Muscle layer of colon (tissue), 2 donors: Measurements from ENCODE around the gene TNIK.

Experiments
- H3K27ac ChIP-seq: one replicate; pipeline ENCODE4 v1.7.0; 2013; ENCODE audit warnings: low read depth, mild to moderate bottlenecking, low read length, moderate library complexity
- H3K27me3 ChIP-seq, 2 donors: one replicate each; pipeline ENCODE4 v1.7.0; 2013; ENCODE audit warnings: low read length in 2 of 2, mild to moderate bottlenecking in 2 of 2; ENCODE audit not compliant: insufficient read depth in 2 of 2, control insufficient read depth in 1 of 2
- H3K36me3 ChIP-seq: one replicate; pipeline ENCODE4 v1.7.0; 2013; ENCODE audit warnings: mild to moderate bottlenecking, low read length; ENCODE audit not compliant: insufficient read depth
- H3K4me1 ChIP-seq: one replicate; pipeline ENCODE4 v1.7.0; 2013; ENCODE audit warnings: mild to moderate bottlenecking, low read length; ENCODE audit not compliant: insufficient read depth
- H3K4me3 ChIP-seq, 2 donors: one replicate each; pipeline ENCODE4 v1.7.0; 2013; ENCODE audit warnings: low read length in 2 of 2, low read depth in 1 of 2, mild to moderate bottlenecking in 1 of 2, moderate library complexity in 1 of 2
- H3K9ac ChIP-seq: one replicate; pipeline ENCODE4 v1.7.0; 2013; ENCODE audit warnings: low read length
- H3K9me3 ChIP-seq: one replicate; pipeline ENCODE4 v1.7.0; 2013; ENCODE audit warnings: mild to moderate bottlenecking, low read length
- donor health status: abdominal sarcoma.
- donor health status: Adenocarcinoma of cecum.

TNIK gene

DNA sequence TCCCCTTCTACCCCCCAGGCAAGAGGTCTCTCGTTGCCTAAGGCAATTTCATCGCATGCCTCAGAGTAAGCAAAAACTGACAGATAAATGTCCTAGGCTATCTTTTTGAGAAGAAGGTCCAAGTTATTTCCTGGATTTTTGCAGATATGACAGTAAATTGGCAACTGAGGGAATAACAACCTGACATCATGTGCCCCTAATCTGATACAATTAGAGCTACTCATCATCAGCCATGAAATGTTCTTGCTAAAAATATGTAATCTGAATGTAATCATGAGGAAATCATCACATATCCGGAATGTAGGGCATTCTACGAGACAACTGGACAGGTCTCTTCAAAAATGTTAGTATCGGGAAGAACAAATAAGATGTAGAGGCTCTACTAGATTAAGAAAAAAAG, 44.1 kb downstream of the TNIK start:
- H3K36me3 ChIP-seq = no peaks in the 10 kb centered on the region
- no peak overlapping the region for H3K9ac ChIP-seq
- H3K4me3 ChIP-seq = no peak overlapping the region
- H3K4me1 ChIP-seq = peaks cover 15% of the 10 kb centered on the region
- H3K9me3 ChIP-seq = no peaks in the 10 kb centered on the region
- H3K27me3 ChIP-seq = no peaks in the 10 kb centered on the region
- H3K27ac ChIP-seq = no peak overlapping the region

DNA sequence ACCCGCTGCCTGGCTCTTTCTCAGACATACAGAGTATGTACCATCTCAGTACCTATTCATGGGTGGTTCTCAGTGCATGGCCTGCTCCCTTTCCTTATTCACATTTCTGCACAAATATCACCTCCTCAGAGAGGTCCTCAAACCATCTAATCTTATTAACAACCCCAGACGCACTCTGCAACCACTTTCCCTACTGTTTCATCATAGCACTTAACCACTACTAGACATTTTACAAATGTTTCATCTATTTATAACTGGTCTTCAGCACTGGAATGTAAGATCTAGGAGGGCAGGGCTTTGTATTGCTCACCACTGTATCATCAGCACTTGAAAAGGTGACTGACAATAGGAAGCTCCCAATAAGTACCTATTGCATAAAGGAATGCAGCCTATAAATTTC, 45.1 kb downstream of the TNIK start:
- no peak overlapping the region for H3K9ac ChIP-seq
- H3K9me3 ChIP-seq = no peaks in the 10 kb centered on the region
- no peak overlapping the region for H3K27ac ChIP-seq
- H3K27me3 ChIP-seq = no peaks in the 10 kb centered on the region
- no peak overlapping the region for H3K4me3 ChIP-seq
- peaks cover 15% of the 10 kb centered on the region for H3K4me1 ChIP-seq
- H3K36me3 ChIP-seq = no peaks in the 10 kb centered on the region

DNA sequence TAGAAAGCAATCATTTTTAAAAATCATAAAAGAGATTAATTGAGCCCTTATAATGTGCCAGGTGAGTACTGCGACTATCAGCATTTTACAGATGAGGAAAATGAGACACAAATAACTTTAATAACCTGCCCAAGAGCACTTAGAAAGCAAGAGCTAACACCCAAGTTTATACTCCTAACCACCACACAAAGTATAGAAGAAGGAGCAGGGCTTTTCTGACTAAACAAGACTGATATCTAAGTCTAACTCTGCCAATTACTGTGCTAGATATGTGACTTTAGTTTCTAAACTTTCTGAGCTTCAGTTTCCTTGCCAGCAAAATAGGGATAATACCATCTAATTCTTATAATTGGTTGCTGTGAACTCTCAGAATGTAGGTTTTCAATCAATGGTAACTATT, 47.7 kb downstream of the TNIK start:
- Histone ChIP-seq H3K27ac (no peak overlapping the region), H3K9me3 (no peaks in the 10 kb centered on the region), H3K4me3 (no peak overlapping the region), H3K27me3 (no peaks in the 10 kb centered on the region), H3K4me1 (peaks cover 9% of the 10 kb centered on the region), H3K9ac (no peak overlapping the region), H3K36me3 (no peaks in the 10 kb centered on the region)

DNA sequence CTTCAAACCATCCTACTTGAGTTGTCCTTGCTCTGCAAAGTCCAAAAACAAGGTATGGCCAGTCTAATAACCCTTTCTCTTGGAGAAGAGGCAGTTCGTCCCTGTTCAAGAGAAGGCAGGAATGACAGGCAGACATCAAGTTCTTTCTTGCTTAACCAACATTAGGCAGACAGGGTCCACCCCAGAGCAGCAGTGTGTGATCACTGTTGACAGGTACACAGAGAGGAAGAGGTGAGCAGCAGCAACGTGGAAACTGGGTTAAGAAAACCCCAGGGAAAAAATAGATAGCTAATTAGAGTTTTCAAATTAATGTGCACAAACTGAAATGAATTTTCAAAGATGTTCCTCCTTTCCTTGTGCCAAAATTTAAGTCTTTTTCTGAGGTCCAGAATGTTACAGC, 48.2 kb downstream of the TNIK start:
- Histone ChIP-seq H3K27ac (no peak overlapping the region), H3K9ac (no peak overlapping the region), H3K9me3 (no peaks in the 10 kb centered on the region), H3K36me3 (no peaks in the 10 kb centered on the region), H3K4me3 (no peak overlapping the region), H3K4me1 (peaks cover 7% of the 10 kb centered on the region), H3K27me3 (no peaks in the 10 kb centered on the region)

DNA sequence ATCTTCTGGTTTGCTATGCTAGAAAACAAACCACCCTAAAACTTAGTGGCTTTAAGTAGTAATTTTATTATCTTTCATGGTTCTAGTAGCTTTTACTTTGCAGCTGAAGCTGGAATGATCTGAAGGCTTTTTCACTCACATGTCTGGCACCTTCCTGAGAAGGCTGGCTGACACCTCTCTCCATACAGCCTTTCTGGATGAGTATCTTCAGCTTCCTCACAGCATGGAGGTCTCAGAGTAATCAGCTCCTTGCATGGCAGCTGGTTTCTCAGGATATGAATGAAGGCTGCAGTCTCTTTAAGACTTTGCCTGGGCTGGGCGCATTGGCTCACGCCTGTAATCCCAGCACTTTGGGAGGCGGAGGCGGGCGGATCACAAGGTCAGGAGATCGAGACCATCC, 50.0 kb downstream of the TNIK start:
- Histone ChIP-seq H3K4me3 (no peak overlapping the region), H3K9me3 (no peaks in the 10 kb centered on the region), H3K9ac (no peak overlapping the region), H3K36me3 (no peaks in the 10 kb centered on the region), H3K27ac (no peak overlapping the region), H3K27me3 (no peaks in the 10 kb centered on the region), H3K4me1 (no peaks in the 10 kb centered on the region)

DNA sequence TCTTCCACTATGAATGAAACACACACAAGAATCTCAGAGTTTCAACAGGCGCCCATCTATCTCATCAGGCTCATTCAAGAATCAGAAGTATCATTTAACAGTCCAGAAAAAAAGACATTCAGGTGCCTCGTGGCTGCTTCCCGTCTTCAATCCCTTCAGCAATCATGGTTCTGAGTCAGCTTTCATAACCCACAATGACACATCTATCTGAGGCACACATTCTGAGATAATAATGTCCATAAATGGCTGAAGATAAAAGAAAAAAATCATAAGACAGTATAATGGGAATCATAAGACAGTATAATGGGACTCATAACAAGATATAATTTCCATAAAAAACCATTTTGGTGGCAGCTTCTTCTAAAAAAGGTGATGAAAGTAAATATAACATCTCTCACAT, 52.4 kb downstream of the TNIK start:
- Histone ChIP-seq H3K4me1 (peaks cover 11% of the 10 kb centered on the region), H3K4me3 (no peak overlapping the region), H3K36me3 (no peaks in the 10 kb centered on the region), H3K27ac (no peak overlapping the region), H3K9ac (no peak overlapping the region), H3K27me3 (no peaks in the 10 kb centered on the region), H3K9me3 (no peaks in the 10 kb centered on the region)

DNA sequence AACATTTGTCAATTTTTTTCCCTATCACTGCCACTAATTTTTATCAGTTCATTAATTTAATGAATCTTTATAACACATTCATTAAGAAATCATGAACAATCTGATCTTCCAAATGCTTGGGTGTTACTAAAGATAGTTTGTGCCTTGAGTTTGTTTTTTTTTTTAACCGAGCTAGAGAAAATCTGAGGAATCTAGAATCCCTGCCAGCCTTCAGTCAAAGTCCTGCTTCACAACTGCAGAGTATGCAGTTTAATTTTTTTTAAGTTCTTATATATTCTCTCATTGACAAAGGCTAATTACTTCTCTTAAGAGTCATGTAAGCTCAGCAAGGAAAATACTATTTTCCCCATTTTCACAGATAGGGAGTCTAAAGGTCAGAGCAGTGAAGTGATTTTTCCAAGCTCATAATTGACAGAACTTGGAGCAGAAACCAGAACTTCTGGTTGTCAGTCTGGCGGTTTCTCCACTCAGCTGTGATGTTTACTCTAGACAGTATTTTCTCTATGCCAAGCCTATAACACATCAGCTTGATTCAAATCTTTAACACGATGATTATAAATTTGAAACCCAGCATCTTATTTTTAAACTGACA, 55.7 kb downstream of the TNIK start:
- Histone ChIP-seq H3K4me3 (no peak overlapping the region), H3K27me3 (no peaks in the 10 kb centered on the region), H3K36me3 (no peaks in the 10 kb centered on the region), H3K27ac (no peak overlapping the region), H3K9me3 (no peaks in the 10 kb centered on the region), H3K9ac (no peak overlapping the region), H3K4me1 (peaks cover 11% of the 10 kb centered on the region)

DNA sequence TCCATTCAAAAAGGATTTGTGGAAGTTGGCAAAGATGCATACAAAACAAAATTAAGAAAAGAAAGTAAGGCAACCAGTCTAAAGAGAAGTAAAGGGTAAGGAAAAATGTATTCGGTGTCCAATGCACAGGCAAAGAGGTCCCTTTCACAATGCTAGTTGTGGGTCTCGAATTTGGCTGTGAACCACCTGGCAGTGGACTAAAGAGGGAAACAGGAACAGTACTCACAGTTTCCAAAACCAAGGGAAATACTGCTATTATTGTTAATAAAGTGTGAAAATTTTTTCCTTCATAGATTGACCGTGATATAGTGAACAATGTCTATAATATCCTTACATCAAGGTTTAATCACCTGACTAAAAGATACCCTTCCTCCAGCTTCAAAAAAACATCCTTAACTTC, 57.9 kb downstream of the TNIK start:
- Histone ChIP-seq H3K27ac (no peak overlapping the region), H3K9me3 (no peaks in the 10 kb centered on the region), H3K4me3 (no peak overlapping the region), H3K36me3 (no peaks in the 10 kb centered on the region), H3K9ac (no peak overlapping the region), H3K27me3 (no peaks in the 10 kb centered on the region), H3K4me1 (peaks cover 17% of the 10 kb centered on the region)

DNA sequence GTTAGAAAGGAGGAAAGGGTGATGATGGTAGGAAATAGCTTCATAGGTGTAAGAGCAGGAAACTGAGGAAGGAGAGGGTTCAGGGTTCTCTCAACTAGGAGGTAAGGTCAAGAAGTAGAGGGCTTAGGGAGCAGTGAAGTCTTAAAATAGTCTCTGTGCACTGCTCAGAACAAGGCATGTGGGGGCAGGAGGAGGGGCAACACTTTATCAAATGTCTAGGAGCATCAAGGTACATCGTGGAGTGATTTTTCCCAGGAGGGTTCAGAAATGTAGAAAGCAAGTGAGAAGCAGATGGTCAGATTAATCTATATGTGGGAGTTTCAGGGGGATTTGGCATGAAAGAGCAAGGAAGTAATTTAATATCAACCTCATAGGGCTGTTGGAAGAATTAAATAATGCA, 58.8 kb downstream of the TNIK start:
- no peak overlapping the region for H3K4me3 ChIP-seq
- no peak overlapping the region for H3K27ac ChIP-seq
- peaks cover 17% of the 10 kb centered on the region for H3K4me1 ChIP-seq
- no peak overlapping the region for H3K9ac ChIP-seq
- H3K36me3 ChIP-seq = no peaks in the 10 kb centered on the region
- no peaks in the 10 kb centered on the region for H3K27me3 ChIP-seq
- no peaks in the 10 kb centered on the region for H3K9me3 ChIP-seq

DNA sequence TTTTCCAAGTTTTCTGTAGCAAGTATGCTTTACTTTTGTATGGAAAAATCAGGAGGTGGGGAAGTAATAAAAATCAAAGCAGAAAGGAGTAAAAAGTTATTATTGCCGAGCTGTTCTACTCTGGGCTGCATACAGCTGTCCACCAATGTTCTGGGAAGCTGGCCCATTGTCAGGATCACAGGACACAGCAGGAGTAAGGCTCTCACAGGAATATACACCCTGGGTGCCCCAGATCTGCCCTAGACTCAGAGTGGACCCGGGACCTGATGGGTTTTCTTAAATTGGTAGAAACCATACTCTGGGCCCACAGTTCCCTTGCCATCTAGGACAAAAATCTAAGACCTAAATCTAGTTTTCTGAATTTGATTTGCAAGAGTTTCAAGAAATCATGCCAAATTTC, 60.4 kb downstream of the TNIK start:
- Histone ChIP-seq H3K36me3 (no peaks in the 10 kb centered on the region), H3K4me3 (no peak overlapping the region), H3K27me3 (no peaks in the 10 kb centered on the region), H3K9me3 (no peaks in the 10 kb centered on the region), H3K27ac (no peak overlapping the region), H3K9ac (no peak overlapping the region), H3K4me1 (peaks cover 17% of the 10 kb centered on the region)

DNA sequence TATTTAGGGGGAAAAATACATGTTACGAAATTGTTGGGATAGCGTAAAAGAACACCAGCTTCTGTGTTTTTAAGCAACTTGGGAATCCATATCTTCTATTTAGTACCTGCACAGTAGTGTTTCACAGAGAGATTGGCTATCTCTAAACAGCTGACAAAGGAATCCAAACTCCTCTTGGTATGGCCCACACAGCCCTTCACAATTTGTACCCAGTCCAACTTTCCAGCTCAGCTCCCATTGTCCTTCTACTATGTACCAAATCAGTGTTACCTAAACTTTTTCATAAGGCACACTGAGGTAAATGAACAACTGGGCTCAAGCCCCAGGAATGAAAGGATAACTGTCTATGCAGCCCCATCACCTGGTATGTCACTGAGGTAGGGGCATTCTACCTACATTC, 61.9 kb downstream of the TNIK start:
- Histone ChIP-seq H3K4me3 (no peak overlapping the region), H3K36me3 (no peaks in the 10 kb centered on the region), H3K9me3 (no peaks in the 10 kb centered on the region), H3K27me3 (no peaks in the 10 kb centered on the region), H3K27ac (no peak overlapping the region), H3K4me1 (peaks cover 7% of the 10 kb centered on the region), H3K9ac (no peak overlapping the region)

DNA sequence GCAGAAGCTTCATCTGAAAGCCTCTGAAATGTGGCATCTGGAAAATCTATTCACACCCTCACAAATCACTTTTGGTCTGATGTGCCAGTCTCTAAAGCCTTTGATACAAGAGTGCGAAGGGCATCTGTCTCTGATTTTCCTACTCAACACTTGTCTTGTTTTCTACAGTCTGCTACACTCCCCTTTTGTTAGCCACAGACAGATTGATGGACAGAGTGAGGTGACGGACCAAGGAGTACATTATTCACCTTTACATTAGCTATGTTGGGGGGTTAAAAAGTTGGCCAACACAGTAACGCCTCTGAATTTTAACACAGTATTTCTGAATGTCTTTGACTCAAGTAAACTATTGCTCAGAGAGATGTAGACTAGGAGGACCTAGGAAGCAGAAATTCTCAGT, 63.1 kb downstream of the TNIK start:
- Histone ChIP-seq H3K4me3 (no peak overlapping the region), H3K36me3 (no peaks in the 10 kb centered on the region)

More for the DNA sequence above, 63.1 kb downstream of the TNIK start:
- Histone ChIP-seq H3K9me3 (no peaks in the 10 kb centered on the region), H3K27ac (no peak overlapping the region), H3K27me3 (no peaks in the 10 kb centered on the region), H3K9ac (no peak overlapping the region), H3K4me1 (peaks cover 13% of the 10 kb centered on the region)
